ENCODE data around the gene UBE2R2. TPM values are rescaled to one million over a fixed set of nuclear protein-coding genes. Genes with fewer than 3 reads are reported as not detected.

The UBE2R2 gene
- total and polyA plus RNA-seq, 2 of the 4 experiments (the other 2 are of a cell fraction) = 12.7 to 24.8 TPM

GRCh38 chr9:33893861-33894260 is 76.9 kb downstream of the UBE2R2 start:
- Histone ChIP-seq H2BK15ac (ENCODE audit: low read depth, low read length) (no peak overlapping the region), H3K23ac (ENCODE audit: low read depth, low read length) (no peak overlapping the region), H2AK9ac (replicated peaks; ENCODE audit: low read depth, low read length, poor library complexity) (no peak overlapping the region), H3K9me3 (ENCODE audit: control insufficient read depth, insufficient read depth, low read length) (no peaks in the 10 kb centered on the region), H3K27ac (ENCODE audit: insufficient read depth, low read length) (no peak overlapping the region), H3K4me1 (ENCODE audit: control insufficient read depth, insufficient read depth, low read length) (no peaks in the 10 kb centered on the region), H3K4ac (ENCODE audit: low read depth, low read length) (no peak overlapping the region), H3K9me1 (ENCODE audit: insufficient read depth, low read length) (peaks cover 3% of the 10 kb centered on the region), H2BK120ac (ENCODE audit: low read depth, low read length) (no peak overlapping the region), H3K18ac (ENCODE audit: low read depth, low read length) (no peak overlapping the region), H4K91ac (ENCODE audit: insufficient read depth, low read depth, low read length) (no peak overlapping the region), H2BK5ac (ENCODE audit: low read depth, low read length, poor library complexity, severe bottlenecking) (no peak overlapping the region), H3K79me1 (ENCODE audit: low read depth in 1 of 2, low read length in 2 of 2) (peaks cover 15 to 68% of the 10 kb centered on the region in 2 experiments), H3K27me3 (ENCODE audit: control insufficient read depth, insufficient read depth, low read length) (no peaks in the 10 kb centered on the region), H2AFZ (replicated peaks; ENCODE audit: low read length, poor library complexity) (no peak overlapping the region), H4K5ac (ENCODE audit: low read depth, low read length) (no peak overlapping the region), H3K56ac (ENCODE audit: extremely low read depth, insufficient read depth, low read length) (no peak overlapping the region), H2AK5ac (ENCODE audit: low read depth, low read length) (no peak overlapping the region), H3K36me3 (ENCODE audit: control insufficient read depth, insufficient read depth, low read length) (peaks cover 6% of the 10 kb centered on the region; the same call in 1 of the 2 replicates), H4K8ac (ENCODE audit: low read depth in 2 of 2, low read length in 2 of 2) (no peak overlapping the region), H2BK20ac (ENCODE audit: low read depth, low read length) (no peak overlapping the region), H4K20me1 (ENCODE audit: insufficient read depth, low read length) (peaks cover 57% of the 10 kb centered on the region), H3K9ac (ENCODE audit: low read depth, low read length) (no peak overlapping the region), H3K4me3 (ENCODE audit: insufficient read depth, low read depth, low read length) (no peak overlapping the region), H3K14ac (replicated peaks; ENCODE audit: low read depth, low read length) (no peak overlapping the region), H3K4me2 (ENCODE audit: low read depth, low read length) (no peak overlapping the region)
- dilution Hi-C loops (cut with HindIII; ENCODE audit: low sequenced_read_pairs, unreplicated experiment) = no loop called here
- TF ChIP-seq CHD1 (IDR thresholded peaks at IDR 0.05; ENCODE audit: low read depth, low read length) (no peak), ELK1 (IDR thresholded peaks at IDR 0.05; ENCODE audit: borderline replicate concordance, low read depth, low read length) (no peak), RAD21 (IDR thresholded peaks at IDR 0.05; ENCODE audit: low read length) (no peak), USF2 (IDR thresholded peaks at IDR 0.05; ENCODE audit: low read depth, low read length) (no peak), CEBPB (IDR thresholded peaks at IDR 0.05; ENCODE audit: low read depth, low read length) (no peak), NFE2L2 (IDR thresholded peaks at IDR 0.05; ENCODE audit: low read depth, low read length) (no peak), POLR2A (IDR thresholded peaks at IDR 0.05; ENCODE audit: low read depth, low read length) (no peak), MAZ (IDR thresholded peaks at IDR 0.05; ENCODE audit: borderline replicate concordance, low read depth, low read length) (no peak), FOS (IDR thresholded peaks at IDR 0.05; ENCODE audit: low read depth, low read length) (no peak), SMC3 (IDR thresholded peaks at IDR 0.05; ENCODE audit: low read depth, low read length) (no peak), MXI1 (IDR thresholded peaks at IDR 0.05; ENCODE audit: borderline replicate concordance, low read depth, low read length) (no peak)
- TF ChIP-seq, protein P1, sequence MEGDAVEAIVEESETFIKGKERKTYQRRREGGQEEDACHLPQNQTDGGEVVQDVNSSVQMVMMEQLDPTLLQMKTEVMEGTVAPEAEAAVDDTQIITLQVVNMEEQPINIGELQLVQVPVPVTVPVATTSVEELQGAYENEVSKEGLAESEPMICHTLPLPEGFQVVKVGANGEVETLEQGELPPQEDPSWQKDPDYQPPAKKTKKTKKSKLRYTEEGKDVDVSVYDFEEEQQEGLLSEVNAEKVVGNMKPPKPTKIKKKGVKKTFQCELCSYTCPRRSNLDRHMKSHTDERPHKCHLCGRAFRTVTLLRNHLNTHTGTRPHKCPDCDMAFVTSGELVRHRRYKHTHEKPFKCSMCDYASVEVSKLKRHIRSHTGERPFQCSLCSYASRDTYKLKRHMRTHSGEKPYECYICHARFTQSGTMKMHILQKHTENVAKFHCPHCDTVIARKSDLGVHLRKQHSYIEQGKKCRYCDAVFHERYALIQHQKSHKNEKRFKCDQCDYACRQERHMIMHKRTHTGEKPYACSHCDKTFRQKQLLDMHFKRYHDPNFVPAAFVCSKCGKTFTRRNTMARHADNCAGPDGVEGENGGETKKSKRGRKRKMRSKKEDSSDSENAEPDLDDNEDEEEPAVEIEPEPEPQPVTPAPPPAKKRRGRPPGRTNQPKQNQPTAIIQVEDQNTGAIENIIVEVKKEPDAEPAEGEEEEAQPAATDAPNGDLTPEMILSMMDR (conservative IDR thresholded peaks at IDR 0.05; ENCODE audit: low read depth, low read length) = no peak
- DNase-seq (peak; percentile 27), ATAC-seq (ENCODE audit: low read depth) (0 out of 2 replicates have a peak, but pooled peaks have one; percentile 29)
- ChIA-PET POLR2A (ENCODE audit: unreplicated experiment) (interaction anchor here (0.5 kb wide), 1 partner anchor 134 kb away, joined by 5 read pairs; no protein-coding TSS in a partner anchor), CTCF (interaction anchor here (0.7 kb wide), 1 partner anchor 33 kb away, joined by 3 read pairs; no protein-coding TSS in a partner anchor)
- in situ Hi-C loops (cut with MboI; ENCODE audit: low sequenced_read_pairs) = no loop called here
- intact Hi-C loops (cut with micrococcal nuclease) = no loop called here
- BruUV-seq (replicated peaks) = no TSS peak
